ENCODE results near the gene GINS2.

GINS2 gene

GRCh38 chr16:85659805-85660511 is 28.8 kb downstream of the GINS2 start:
- Histone ChIP-seq H3K27me3 (replicated peaks) (no peaks in the 10 kb centered on the region), H3K4me3 (ENCODE audit: low read depth, low read length) (no peak overlapping the region), H3K27ac (no peak overlapping the region), H3K36me3 (replicated peaks) (peaks cover 45% of the 10 kb centered on the region)
- DNase-seq: peak; percentile 65
- peak; percentile 98 for TF ChIP-seq CTCF (IDR thresholded peaks at IDR 0.05; ENCODE audit: low read depth, low read length, missing control alignments)
- in situ Hi-C loops (cut with HindIII; ENCODE audit: low pct_ligation_motif_present, low sequenced_read_pairs): no loop called here

DNA sequence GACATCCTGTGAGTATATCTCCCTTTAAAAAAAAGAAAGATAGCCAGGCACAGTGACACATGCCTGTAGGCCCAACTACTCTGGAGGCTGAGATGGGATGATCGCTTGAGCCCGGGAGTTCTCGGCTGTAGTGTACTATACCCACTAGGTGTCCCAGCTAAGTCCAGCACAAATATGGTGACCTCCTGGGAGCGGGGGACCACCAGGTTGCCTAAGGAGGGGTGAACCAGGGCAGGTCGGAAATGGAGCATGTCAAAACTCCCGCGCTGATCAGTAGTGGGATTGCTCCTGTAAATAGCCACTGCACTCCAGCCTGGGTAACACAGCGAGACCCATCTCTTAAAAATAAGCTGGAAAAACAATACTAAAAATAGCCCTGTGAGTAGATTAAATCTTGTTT is 29.4 kb downstream of the GINS2 start:
- in situ Hi-C loops (cut with HindIII; ENCODE audit: low pct_ligation_motif_present, low sequenced_read_pairs): no loop called here
- no peaks in the 10 kb centered on the region for H3K27me3 ChIP-seq (replicated peaks)

DNA sequence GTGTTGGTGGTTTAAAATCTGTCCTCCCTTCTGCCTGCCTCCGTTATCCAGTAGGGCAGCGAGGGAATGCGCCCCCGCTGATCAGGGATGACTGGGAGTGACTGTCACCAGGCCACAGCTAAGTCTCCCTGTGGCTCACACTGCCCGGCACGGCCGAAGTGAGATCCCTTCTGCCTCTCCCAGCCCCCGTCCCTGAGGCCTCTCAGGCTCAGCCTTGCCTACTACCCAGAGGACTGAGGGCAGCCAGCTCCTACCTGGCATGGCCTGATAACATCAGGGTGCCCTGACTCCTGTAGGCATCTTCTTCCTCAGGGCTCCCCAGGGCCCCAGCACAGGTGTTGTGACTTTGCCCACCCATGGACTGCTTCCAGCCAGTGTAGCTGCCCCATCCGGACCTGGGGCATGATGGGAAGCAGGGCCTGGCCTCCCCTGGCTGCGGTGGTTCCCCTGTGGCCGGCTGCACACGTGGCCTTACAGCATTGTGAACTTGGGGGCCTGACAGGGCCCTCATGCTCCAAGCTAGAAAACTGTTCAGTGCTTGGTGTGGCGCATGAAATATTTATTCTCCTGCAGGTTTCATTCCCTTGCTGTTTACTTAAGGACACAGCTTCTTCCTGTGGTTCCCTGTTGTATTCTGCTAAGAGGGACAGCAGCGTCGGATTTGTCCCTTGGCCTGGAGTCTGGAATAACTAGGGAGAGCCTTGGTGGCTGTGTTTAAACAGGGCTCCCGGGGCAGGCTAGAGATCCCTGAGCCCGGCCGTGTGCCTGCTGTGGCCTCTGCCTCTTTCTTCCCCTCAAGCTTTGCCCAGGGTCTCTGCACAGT is 30.0 kb downstream of the GINS2 start:
- Histone ChIP-seq H3K36me3 (replicated peaks) (peaks cover 34% of the 10 kb centered on the region), H3K27ac (no peak overlapping the region), H3K4me3 (ENCODE audit: low read depth, low read length) (no peak overlapping the region), H3K27me3 (replicated peaks) (no peaks in the 10 kb centered on the region)
- no peak for TF ChIP-seq CTCF (IDR thresholded peaks at IDR 0.05; ENCODE audit: low read depth, low read length, missing control alignments)
- DNase-seq: no peak
- in situ Hi-C loops (cut with HindIII; ENCODE audit: low pct_ligation_motif_present, low sequenced_read_pairs): no loop called here

More for the DNA sequence above, 29.4 kb downstream of the GINS2 start:
- H3K4me3 ChIP-seq (ENCODE audit: low read depth, low read length): no peak overlapping the region
- no peak overlapping the region for H3K27ac ChIP-seq
- H3K36me3 ChIP-seq (replicated peaks): peaks cover 39% of the 10 kb centered on the region
- DNase-seq: no peak
- TF ChIP-seq CTCF (IDR thresholded peaks at IDR 0.05; ENCODE audit: low read depth, low read length, missing control alignments): no peak

GRCh38 chr16:85657996-85658395 is 30.8 kb downstream of the GINS2 start:
- H3K4me3 ChIP-seq (ENCODE audit: low read depth, low read length): no peak overlapping the region
- no peak overlapping the region for H3K27ac ChIP-seq
- peaks cover 32% of the 10 kb centered on the region for H3K36me3 ChIP-seq (replicated peaks)
- no peaks in the 10 kb centered on the region for H3K27me3 ChIP-seq (replicated peaks)
- in situ Hi-C loops (cut with HindIII; ENCODE audit: low pct_ligation_motif_present, low sequenced_read_pairs): no loop called here
- no peak for TF ChIP-seq CTCF (IDR thresholded peaks at IDR 0.05; ENCODE audit: low read depth, low read length, missing control alignments)
- DNase-seq: no peak

- H3K27ac ChIP-seq: no peak overlapping the region
- H3K36me3 ChIP-seq (replicated peaks): peaks cover 32% of the 10 kb centered on the region
- no peaks in the 10 kb centered on the region for H3K27me3 ChIP-seq (replicated peaks)
- no peak for TF ChIP-seq CTCF (IDR thresholded peaks at IDR 0.05; ENCODE audit: low read depth, low read length, missing control alignments)
- H3K4me3 ChIP-seq (ENCODE audit: low read depth, low read length): no peak overlapping the region
- DNase-seq: no peak
- in situ Hi-C loops (cut with HindIII; ENCODE audit: low pct_ligation_motif_present, low sequenced_read_pairs): no loop called here
Observed at GRCh38 chr16:85657267-85657650, 31.5 kb downstream of the GINS2 start.

Data from brain microvascular endothelial cell (primary cell).